NCI-H510A (cell line): ENCODE results near the gene LRRC37A3.
"Not testable (repeated sequence)": the region's sequence is repeated elsewhere in the genome, so short reads cannot be mapped to it uniquely, and the experiment has no call there.

ENCODE experiments used
- DNase-seq: peaks from one replicate; lab custom pipeline; 2025; lab: John Stamatoyannopoulos, UW

LRRC37A3 gene

GRCh38 chr17:64926430-64926829, 7.2 kb upstream of the LRRC37A3 start:
- DNase-seq, result not testable (repeated sequence)

- not testable (repeated sequence) for DNase-seq
These were observed 6.0 kb upstream of the LRRC37A3 start for GRCh38 chr17:64925244-64925643.

DNA sequence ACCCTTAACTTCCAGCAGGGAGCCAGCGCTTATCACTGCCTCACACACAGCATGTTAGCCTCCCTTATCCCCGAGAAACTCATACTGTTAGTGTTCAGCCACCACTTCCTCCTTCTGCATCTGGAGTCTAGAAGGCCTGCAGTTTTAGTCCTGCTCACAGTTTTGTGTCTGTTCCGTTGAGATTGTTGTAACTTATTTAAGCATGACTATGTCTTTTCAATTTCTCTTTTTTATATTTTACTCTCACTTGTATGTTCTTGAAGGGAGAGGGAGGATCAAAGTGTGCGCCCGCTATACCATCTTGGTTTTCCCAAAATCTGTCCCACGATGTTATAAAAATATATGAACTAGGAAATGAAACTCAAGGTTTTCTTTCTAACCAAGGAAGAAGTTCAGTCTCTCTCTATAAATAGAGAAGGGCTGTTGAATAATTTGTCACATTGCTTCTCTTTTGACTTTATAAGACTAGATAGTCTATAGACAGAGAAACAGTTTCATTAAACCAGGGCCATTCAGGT, 3.8 kb upstream of the LRRC37A3 start:
- not testable (repeated sequence) for DNase-seq

- no peak for DNase-seq
These were observed 1.3 kb upstream of the LRRC37A3 start for GRCh38 chr17:64920419-64921172.

DNA sequence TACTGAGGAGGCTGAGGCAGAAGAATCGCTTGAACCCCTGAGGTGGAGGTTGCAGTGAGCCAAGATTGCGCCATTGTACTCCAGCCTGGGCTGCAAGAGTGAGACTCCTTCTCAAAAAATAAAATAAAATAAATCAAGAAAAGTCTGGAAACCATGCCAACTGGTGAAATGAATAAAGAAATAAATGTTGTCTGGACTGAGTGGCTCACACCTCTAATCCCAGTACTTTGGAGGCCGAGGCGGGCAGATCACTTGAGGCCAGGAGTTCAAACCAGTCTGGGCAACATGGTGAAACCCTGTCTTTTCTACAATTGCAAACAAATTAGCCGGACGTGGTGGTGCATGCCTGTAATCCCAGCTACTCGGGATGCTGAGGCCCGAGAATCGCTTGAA, 744 bp upstream of the LRRC37A3 start:
- DNase-seq, result no peak

GRCh38 chr17:64918842-64919288, 413 bp downstream of the LRRC37A3 start:
- DNase-seq, result peak; percentile 46

DNA sequence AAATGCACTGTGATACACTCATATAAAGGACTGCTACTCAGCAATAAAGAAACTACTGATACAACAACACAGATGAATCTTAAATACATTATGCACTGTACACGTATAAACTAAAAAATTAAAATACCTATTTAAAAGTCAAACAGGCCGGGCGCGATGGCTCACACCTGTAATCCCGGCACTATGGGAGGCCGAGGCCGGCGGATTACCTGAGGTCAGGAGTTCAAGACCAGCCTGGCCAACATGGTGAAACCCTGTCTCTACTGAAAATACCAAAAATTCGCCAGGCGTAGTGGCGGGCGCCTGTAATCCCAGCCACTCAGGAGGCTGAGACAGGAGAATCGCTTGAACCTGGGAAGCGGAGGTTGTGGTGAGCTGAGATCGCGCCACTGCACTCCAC, 1.7 kb downstream of the LRRC37A3 start:
- DNase-seq, result not testable (repeated sequence)

DNA sequence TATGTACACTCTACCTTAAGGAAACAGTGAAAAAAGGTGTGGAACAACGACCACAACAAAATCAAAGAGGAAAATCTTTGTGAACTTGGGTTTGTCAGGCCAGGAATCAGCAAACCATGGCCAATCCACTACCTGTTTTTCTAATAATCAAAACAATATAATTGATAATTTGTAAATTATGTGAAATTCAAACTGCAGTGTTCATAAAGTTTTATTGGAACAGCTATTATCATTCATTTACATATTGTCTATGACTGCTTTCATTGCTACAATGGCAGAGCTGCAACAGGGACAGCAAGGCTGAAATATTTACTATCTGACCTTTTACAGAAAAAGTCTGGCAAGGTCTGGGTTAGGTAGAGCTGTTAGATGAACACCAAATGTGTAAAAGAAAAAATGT, 4.0 kb downstream of the LRRC37A3 start:
- DNase-seq, result not testable (repeated sequence)

GRCh38 chr17:64910191-64910514, 9.1 kb downstream of the LRRC37A3 start:
- DNase-seq, result not testable (repeated sequence)

DNA sequence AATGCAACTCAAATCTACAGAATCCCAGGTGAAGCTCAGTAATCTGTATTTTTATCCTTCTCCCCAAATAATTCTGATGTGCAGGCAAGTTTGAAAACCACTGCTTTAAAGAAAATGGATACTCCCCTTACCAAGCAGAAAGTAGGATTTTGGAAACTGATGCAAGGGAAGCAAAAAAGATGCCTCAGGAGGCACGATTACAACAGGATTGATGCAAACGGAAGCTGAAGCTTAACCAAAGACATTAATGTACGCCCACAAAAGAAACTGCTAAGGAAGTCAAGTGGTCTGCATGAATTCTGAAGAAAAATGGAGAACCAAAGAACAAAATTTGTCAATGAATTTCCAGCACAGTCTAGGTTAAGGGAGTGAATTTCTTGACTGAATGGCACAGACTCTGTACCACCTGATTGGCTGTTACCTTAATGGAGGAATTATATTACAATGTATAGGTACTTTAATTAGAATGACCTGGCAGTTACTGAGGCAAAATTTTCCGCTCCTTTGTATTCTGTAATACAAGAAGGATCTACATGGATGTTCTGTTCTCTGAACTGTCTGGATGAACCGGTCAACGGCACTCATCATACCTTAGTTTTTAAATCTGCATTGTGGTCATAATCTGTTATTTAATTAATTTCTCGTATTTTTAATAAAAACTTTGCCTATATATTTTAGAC, 9.6 kb downstream of the LRRC37A3 start:
- not testable (repeated sequence) for DNase-seq

DNA sequence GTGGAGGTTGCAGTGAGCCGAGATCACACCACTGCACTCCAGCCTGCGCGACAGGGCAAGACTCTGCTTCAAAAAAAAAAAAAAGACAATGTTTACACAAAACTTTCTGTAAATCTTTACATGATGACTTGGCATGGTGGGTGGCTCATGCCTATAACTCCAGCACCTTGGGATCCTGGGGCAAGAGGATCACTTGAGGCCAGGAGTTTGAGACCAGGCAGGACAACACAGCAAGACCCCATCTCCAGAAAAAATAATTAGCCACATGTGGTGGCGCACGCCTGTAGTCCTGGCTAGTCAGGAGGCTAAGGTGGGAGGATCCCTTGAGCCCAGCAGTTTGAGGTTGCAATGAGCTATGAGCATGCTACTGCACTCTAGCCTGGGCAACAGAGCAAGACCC, 15.2 kb downstream of the LRRC37A3 start:
- not testable (repeated sequence) for DNase-seq

- not testable (repeated sequence) for DNase-seq
These were observed 22.1 kb downstream of the LRRC37A3 start for GRCh38 chr17:64897136-64897535.

DNA sequence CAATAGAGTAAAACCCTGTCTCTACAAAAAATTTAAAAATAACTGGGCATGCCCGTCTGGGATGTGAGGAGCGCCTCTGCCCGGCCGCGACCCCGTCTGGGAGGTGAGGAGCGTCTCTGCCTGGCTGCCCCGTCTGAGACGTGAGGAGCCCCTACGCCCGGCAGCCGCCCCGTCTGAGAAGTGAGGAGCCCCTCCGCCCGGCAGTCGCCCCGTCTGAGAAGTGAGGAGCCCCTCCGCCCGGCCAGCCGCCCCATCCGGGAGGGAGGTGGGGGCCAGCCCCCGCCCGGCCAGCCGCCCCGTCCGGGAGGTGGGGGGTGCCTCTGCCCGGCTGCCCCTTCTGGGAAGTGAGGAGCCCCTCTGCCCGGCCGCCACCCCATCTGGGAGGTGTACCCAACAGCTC, 45.1 kb downstream of the LRRC37A3 start:
- not testable (repeated sequence) for DNase-seq

GRCh38 chr17:64847504-64848466, 71.5 kb downstream of the LRRC37A3 start:
- peak; percentile 12 for DNase-seq

DNA sequence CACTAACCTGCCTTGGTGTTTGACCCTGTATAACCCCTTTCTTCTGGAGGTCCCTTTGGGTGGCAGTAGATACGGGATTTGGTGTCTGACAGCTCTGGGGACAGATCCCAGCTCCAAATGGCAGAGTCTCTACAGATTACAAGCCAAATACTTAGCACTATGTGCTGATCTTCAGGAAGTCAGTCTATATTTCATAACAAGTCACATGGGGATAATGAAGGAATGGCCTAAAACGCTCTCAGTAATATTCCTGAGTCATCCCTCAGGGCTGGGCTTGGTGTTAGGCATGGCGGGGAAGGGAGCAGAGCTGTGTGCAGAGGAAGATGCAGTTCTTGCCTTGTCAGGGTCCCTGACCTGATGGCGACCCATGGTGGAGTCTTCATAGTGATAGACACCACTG, 72.4 kb downstream of the LRRC37A3 start:
- not testable (repeated sequence) for DNase-seq

GRCh38 chr17:64843918-64844317, 75.4 kb downstream of the LRRC37A3 start:
- not testable (repeated sequence) for DNase-seq

GRCh38 chr17:64842900-64843299, 76.4 kb downstream of the LRRC37A3 start:
- DNase-seq, result not testable (repeated sequence)

DNA sequence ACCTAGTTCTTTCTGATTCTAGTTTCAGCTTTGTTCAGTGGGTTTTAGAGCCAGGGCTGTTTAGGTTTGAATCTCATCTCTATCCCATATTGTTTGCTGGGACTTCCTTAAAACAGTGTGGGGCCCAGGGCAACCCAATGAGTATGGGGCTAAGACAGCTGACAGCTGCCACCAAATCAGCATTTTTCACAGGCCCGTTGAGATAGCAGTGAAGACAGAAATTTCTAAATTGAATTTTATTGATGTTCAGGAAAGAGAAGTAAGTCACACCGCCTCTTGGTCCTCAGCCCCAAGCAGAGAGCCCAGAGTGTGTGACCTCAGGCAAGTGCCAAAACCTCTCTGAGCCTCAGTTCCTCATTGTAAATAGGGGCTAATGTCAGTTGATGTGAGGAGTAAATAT, 78.3 kb downstream of the LRRC37A3 start:
- not testable (repeated sequence) for DNase-seq

DNA sequence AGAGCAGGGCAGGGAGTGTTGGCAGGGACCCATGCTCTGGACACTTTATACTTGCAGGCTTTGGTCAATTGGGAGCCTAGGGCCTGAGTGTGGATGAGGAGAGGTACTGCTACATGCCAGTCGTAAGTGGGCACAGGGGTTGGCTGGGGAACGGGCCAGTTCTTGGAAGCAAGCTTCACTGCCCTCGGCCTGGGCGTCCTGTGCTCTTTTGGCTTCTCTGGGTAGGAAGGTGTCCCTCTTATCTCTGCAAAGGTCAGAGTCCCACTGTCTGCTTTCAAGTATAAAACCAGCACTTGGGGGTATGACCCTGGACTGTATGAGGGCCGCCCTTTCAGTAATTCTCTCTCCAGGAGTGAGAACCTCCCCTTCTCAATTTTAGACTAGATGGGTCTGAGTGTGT, 80.8 kb downstream of the LRRC37A3 start:
- not testable (repeated sequence) for DNase-seq

GRCh38 chr17:64837018-64837761, 82.1 kb downstream of the LRRC37A3 start:
- DNase-seq, result peak; percentile 64

DNA sequence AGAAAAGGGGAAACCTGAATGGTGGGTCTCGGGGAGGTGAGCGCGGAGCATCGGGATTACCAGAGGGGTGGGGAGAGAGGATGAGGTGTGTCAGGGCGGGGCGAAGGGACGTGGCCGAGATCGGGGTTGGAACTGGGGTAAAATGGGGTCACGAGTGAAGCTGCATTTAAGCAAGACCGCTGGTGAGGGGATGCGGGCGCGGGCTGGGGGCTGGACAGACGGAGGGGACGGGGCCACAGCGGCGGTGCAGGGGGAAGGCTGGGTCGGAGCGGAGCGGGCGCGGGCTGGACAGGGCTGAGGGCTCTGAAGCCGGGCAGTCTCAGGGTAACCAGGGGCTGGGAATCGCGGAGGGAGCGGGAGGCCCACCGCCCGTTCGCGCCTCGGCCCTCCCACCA, 82.7 kb downstream of the LRRC37A3 start:
- DNase-seq, result not testable (repeated sequence)
